NCI-H510A treated with DMSO at 0.1 percent for 48 hours (cell line): ENCODE data around the gene CKM.
"Not testable (repeated sequence)": the region's sequence is repeated elsewhere in the genome, so short reads cannot be mapped to it uniquely, and the experiment has no call there.

Source experiments
- DNase-seq: peaks from one replicate; lab custom pipeline; 2025; lab: John Stamatoyannopoulos, UW

CKM gene

DNA sequence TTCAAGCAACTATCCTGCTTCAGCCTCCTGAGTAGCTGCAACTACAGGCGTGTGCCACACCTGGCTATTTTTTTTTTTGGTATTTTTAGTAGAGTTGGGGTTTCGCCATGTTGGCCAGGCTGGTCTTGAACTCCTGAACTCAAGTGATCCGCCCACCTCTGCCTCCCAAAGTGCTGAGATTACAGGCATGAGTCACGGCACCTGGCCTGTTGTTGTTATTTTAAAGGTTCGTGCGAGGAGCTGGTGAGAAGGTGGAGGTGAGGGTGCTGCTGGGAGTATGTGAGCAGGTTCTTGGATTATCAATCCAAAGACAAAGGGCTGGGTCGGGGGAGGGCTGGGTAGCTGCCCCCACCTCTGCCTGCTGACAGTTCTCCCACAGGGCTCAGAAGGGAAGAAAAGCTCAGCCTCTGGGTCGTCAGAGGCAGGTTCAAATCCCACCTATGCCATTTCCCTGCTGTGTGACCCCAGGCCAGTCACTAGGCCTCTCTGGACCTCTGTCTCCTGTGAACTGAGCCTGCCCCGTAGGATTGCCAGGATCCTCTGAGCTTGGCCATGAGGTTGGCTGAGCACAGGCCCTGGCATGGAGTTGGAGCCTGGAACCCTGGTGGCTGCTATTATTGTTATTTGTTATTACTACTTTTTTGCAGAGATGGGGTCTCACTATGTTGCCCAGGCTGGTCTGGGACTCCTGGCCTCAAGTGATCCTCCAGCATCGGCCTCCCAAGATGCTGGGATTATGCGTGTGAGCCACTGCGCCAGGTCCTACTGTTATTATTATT lies 1.5 kb downstream of the CKM start:
- DNase-seq, result no peak

DNA sequence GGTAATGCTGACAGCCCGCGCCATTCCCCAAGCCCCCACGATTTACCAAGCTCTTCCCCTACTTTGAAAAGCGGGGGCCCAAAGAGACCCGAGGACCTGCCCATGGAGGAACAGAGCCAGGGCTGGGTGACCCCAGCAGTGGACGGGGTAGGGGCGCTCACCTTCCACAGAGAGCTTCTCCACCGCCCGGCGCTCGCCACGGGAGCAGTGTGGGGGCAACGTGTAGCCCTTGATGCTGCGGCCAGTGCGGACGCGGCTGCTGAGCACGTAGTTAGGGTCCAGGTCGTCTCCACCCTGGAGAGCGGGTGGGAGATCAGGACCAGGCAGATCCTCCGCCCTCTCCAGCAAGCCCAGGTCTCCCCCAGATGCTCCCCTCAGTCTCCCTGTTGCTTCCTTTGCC lies 7.4 kb downstream of the CKM start:
- DNase-seq, result no peak

DNA sequence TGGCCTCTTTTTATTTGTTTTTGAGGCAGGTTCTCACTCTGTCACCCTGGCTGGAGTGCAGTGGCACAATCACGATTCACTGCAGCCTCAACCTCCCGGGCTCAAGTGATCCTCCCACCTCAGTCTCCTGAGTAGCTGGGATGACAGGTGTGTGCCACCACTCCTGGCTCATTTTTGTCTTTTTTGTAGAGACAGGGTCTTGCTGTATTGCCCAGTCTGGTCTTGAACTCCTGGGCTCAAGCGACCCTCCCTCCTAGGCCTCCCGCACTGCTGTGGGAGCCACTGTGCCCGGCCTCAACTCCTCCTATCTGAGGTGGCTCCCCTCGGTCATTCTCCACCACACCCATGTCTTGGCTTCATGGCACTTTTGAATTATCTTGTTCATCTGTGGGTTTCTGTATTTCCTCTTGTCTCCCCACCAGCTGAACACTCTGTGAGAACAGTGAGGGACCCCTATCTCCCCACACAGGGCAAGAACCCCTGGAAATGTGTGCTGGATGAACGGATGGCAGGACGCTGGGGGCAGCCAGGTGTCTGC lies 7.9 kb downstream of the CKM start:
- no peak for DNase-seq

- DNase-seq, result not testable (repeated sequence)
These were observed 10.4 kb downstream of the CKM start for GRCh38 chr19:45312285-45312684.

- DNase-seq, result no peak
These were observed 11.1 kb downstream of the CKM start for GRCh38 chr19:45311621-45312020.

DNA sequence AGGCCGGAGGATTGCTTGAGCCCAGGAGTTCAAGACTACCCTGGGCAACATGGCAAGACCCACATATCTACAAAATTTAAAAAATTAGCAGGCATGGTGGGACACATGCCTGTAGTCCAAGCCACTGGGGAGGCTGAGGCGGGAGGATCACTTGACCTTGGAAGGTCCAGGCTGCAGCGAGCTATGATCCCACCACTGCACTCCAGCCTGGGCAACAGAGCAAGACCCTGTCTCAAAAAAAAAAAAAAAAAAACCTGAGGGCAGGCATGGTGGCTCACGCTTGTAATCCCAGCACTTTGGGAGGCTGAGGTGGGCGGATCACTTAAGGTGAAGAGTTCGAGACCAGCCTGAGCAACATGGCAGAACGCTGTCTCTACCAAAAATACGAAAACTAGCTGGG lies 13.4 kb downstream of the CKM start:
- DNase-seq, result not testable (repeated sequence)

DNA sequence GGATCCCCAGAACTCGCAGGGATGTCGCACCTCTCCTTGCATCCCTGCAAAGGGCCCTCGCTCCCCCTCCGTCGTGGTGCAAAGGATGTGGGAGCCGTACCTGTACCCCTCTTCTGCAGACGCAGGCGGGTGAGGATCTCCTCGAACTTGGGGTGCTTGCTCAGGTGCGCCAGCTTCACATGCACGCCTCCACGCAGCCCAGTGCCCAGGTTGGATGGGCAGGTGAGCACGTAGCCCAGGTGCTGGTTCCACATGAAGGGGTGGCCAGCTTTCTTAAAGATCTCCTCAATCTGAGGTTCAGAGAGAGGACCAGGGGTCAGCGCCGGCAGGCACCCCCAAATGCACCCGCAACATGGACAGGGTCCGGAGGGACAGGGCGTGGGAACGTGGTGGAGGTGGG lies 15.3 kb downstream of the CKM start:
- DNase-seq, result no peak

GRCh38 chr19:45306518-45307027 lies 16.1 kb downstream of the CKM start:
- DNase-seq, result peak; percentile 44

DNA sequence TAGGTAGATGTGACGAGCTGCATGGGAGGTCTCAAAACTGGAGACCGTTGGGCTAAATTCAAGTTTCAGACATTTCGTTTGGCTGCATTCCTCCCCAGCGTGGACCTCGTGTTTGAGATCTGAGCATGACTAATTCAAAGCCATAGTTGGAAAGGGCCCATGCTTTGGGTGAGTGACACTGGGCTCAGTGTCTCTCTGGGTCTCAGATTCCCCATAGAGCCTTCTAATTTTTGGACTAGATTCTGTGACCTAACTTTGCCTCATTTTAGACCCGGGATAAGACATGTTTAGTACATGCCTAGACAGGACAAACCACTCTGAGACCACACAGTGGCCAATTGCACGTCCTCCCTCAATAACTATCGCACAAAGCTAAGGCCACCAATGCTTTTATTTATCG lies 16.6 kb downstream of the CKM start:
- DNase-seq, result no peak

GRCh38 chr19:45305421-45305820 lies 17.3 kb downstream of the CKM start:
- DNase-seq, result no peak

DNA sequence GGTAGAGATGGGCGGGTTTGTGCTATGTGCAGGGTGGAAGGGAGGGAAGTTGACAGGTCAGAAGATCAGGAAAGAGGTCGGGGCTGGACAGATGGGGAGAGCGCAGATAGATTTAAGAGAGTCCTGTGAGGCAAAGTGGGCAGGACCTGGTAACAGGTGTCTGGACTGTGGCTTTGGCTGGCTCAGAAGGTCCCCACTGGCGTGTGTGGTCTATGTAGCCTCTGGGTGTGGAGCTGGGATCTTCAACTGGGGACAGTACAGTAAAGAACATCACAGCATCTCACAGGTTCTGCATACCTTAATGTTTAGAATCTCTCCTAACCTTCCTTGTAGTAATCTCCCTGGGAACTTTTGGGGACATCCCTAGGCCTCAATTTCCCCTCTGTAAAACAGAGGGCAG lies 17.7 kb downstream of the CKM start:
- DNase-seq, result no peak

- no peak for DNase-seq
These were observed 18.3 kb downstream of the CKM start for GRCh38 chr19:45304141-45304926.

- DNase-seq, result no peak
These were observed 19.2 kb downstream of the CKM start for GRCh38 chr19:45303269-45304060.

DNA sequence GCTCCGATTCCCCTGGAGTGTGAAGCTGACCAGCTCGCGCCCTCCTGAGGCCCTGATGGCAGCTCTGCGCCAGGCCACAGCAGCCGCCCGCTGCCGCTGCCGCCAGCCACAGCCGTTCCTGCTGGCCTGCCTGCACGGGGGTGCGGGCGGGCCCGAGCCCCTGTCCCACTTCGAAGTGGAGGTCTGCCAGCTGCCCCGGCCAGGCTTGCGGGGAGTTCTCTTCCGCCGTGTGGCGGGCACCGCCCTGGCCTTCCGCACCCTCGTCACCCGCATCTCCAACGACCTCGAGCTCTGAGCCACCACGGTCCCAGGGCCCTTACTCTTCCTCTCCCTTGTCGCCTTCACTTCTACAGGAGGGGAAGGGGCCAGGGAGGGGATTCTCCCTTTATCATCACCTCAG lies 20.3 kb downstream of the CKM start:
- DNase-seq, result no peak

DNA sequence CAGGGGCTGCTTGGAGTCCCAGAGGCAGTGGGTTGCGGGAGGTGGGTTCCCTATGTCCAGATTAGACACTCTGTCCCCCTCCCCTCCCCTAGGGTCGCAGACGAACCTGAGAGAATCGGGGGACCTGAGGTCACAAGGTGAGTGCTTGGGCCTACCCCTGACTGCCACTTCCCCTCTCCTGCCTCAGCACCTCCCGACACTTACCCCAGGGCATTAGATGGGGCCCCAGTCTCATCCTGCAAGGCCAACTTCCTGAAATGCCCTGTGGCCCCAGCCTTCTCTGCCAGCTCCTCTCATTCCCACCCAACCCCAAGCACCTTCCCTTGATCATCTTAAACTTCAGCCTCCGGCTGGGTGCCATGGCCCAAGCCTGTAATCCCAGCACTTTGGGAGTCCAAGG lies 23.0 kb downstream of the CKM start:
- DNase-seq, result no peak

DNA sequence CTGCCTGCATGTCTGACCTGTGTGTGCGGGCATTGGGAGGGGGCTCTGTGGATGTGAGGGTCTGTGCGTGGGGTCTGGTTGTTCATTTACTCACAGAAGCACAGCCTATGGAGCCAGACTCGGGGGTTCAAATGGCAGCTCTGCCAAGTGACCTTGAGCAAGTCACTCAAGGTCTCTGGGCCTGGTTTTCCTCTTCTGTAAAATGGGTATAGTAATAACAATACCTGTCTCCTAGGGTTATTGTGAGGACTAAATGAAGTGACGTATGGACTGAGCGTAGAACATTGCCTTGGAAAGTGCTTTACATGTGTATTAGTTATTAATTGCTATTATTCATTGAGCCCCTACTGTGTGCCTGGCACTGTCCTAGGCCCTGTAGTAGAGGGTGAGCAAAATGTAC lies 24.4 kb downstream of the CKM start:
- DNase-seq, result no peak

DNA sequence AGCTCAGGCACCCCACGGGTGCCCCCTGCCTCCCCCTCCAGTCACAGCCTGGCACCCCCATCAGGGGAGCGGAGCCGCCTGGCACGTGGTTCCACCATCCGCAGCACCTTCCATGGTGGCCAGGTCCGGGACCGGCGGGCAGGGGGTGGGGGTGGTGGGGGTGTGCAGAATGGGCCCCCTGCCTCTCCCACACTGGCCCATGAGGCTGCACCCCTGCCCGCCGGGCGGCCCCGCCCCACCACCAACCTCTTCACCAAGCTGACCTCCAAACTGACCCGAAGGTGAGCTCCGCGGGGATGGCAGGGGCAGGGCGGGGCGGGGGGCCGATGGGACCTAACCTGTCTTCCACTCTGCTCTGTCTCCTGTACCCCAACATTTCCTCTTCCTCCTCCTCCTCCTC lies 25.0 kb downstream of the CKM start:
- no peak for DNase-seq

GRCh38 chr19:45296355-45296754 lies 26.3 kb downstream of the CKM start:
- no peak for DNase-seq

GRCh38 chr19:45295873-45296272 lies 26.8 kb downstream of the CKM start:
- DNase-seq, result no peak

DNA sequence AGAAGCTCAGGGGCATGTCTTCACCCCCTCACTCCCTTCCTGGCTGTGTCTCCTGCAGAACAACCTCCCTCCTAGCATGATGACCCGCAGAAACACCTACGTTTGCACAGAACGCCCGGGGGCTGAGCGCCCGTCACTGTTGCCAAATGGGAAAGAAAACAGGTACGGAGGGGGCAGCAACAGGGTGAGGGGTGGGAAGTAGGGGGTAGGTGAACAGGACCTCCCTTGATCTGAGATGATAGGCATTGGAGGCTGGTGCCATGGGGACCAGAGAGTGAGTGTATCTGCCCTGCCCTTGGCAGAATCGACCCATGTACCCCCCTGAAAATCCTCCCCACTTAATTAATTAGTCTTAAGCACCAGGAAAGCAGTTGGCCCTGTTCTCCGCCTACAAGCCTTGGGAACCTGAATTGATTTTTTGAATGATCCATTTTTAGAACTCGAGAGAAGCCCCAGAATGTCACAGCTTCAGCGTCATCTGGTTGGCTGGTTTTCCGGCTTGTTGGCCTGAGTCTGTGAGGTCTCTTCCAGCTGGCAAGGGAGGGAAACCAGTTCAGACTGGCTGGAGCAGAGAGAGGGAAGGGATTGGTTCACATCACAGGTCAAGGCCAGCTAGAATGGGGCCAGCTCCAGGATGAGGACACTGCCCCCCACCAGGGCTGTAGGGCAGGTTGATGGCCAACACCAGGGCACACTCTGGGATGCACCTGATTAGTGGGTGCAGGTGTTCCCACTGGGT lies 28.2 kb downstream of the CKM start:
- DNase-seq, result no peak

DNA sequence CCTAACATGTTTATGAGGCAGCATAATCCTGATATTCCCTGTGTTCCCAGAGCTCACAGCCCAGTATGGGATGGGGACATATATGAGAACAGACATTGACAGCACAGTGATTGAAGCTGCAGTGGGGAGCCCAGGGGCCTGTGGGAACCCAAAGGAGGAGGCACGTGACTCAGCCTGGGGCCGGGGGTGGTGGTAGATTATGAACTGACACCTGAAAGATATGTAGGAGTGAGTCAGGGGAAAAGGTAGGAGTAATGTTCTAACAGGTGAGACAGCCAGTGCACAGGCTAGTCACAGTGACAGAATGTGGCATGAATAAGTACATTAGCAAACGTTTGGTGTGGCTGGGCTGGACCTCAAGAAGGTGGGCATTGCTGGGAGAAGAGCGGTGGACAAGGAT lies 29.0 kb downstream of the CKM start:
- DNase-seq, result no peak

DNA sequence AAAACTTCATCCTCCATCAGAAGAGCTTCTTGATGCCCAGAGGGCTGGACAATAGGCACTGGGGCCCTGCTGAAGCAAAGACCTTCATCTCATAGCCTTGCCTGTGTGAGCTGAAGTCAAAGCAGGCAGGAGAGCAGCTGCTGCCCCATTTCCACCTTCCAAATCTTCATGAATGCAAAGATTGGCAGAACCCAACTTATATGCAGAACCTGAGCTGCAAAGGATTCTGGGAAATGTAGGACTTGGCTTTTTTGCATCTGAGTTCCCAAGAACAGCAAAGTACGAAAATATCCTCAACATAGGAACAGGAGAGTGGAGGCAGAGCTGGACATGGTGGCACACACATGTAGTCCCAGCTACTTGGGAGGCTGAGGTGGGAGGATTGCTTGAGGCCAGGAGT lies 30.8 kb downstream of the CKM start:
- no peak for DNase-seq
